Measurements from ENCODE around the gene DCD. TPM values are rescaled to one million over a fixed set of nuclear protein-coding genes. Genes with fewer than 3 reads are reported as not detected.

The DCD gene
- total RNA-seq, 1 donor from 2014 or later = not detected

DNA sequence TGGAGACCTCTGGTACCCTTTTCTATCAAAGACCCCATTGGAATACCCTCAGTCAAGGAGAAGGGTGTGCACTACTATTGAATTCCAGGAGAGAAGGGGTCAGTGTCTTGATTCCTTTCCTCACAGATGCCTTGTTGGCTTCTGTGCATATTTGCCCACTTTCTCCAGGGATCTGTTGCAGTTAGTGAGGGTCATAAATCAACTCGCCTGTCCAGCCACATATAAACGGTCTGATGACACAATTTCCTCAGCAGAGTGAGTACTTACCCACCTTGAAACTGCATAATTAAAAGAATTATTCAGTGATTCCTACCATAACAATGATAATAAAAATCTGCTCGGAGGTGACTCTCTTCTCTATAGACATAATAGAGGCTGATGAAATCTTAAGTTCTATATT, 13.9 kb upstream of the DCD start:
- Histone ChIP-seq H3K36me3 (ENCODE audit: insufficient read depth, low read length) (no peaks in the 10 kb centered on the region), H2AFZ (ENCODE audit: low read depth, low read length) (no peak overlapping the region), H3K4me1 (ENCODE audit: insufficient read depth, low read length) (no peaks in the 10 kb centered on the region), H3K4me2 (ENCODE audit: low read length) (no peak overlapping the region), H4K20me1 (ENCODE audit: insufficient read depth, low read length) (no peaks in the 10 kb centered on the region), H3K4me3 (ENCODE audit: insufficient read depth, low read depth, low read length) (no peak overlapping the region), H3K27ac (ENCODE audit: low read depth, low read length) (no peak overlapping the region), H3K9me3 (ENCODE audit: insufficient read depth, low read depth, low read length) (no peaks in the 10 kb centered on the region), H3K79me2 (ENCODE audit: insufficient read depth, low read length) (no peaks in the 10 kb centered on the region), H3K27me3 (ENCODE audit: insufficient read depth, low read length) (no peaks in the 10 kb centered on the region), H3K9ac (ENCODE audit: low read length) (no peak overlapping the region)
- no peak overlapping the region for H3K27ac Mint-ChIP-seq (ENCODE audit: unreplicated experiment)
- H3K9me3 Mint-ChIP-seq (ENCODE audit: unreplicated experiment) = no peaks in the 10 kb centered on the region
- TF ChIP-seq, protein P1, sequence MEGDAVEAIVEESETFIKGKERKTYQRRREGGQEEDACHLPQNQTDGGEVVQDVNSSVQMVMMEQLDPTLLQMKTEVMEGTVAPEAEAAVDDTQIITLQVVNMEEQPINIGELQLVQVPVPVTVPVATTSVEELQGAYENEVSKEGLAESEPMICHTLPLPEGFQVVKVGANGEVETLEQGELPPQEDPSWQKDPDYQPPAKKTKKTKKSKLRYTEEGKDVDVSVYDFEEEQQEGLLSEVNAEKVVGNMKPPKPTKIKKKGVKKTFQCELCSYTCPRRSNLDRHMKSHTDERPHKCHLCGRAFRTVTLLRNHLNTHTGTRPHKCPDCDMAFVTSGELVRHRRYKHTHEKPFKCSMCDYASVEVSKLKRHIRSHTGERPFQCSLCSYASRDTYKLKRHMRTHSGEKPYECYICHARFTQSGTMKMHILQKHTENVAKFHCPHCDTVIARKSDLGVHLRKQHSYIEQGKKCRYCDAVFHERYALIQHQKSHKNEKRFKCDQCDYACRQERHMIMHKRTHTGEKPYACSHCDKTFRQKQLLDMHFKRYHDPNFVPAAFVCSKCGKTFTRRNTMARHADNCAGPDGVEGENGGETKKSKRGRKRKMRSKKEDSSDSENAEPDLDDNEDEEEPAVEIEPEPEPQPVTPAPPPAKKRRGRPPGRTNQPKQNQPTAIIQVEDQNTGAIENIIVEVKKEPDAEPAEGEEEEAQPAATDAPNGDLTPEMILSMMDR (IDR thresholded peaks at IDR 0.05; ENCODE audit: insufficient read depth, low read depth, low read length) = no peak
- TF ChIP-seq EZH2 (IDR thresholded peaks at IDR 0.05; ENCODE audit: insufficient read depth, low read length) = no peak
- H3K4me1 Mint-ChIP-seq (ENCODE audit: low read depth, unreplicated experiment) = no peaks in the 10 kb centered on the region
- DNase-seq (ENCODE audit: low read depth) (no peak), FAIRE-seq (no peak)
- no peak overlapping the region for H3K4me3 Mint-ChIP-seq (ENCODE audit: unreplicated experiment)
- no peaks in the 10 kb centered on the region for H3K36me3 Mint-ChIP-seq (ENCODE audit: low read depth, unreplicated experiment)
- peaks cover 9% of the 10 kb centered on the region for H3K27me3 Mint-ChIP-seq (ENCODE audit: low read depth, unreplicated experiment)

DNA sequence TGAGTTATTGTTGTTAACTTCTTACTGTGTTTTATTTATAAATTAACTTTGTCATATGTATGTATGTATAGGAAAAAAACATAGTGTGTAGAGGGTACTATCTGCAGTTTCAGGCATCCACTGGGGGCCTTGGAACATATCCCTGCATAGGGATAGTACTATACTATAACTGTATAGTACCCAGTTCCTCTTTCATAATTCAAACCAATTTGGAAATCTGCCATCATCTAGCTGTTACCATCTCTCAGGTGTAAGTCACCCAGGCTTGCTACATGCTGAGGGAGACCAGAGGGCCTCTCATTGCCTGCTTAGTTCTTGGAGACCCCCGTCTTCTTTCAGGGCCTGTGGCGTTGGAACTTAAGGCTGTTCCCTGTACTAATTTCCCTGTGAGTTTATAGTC, 12.9 kb upstream of the DCD start:
- Histone ChIP-seq H3K9me3 (ENCODE audit: insufficient read depth, low read depth, low read length) (no peaks in the 10 kb centered on the region), H3K4me3 (ENCODE audit: insufficient read depth, low read depth, low read length) (no peak overlapping the region), H3K27ac (ENCODE audit: low read depth, low read length) (no peak overlapping the region), H3K36me3 (ENCODE audit: insufficient read depth, low read length) (no peaks in the 10 kb centered on the region), H3K4me2 (ENCODE audit: low read length) (no peak overlapping the region), H3K9ac (ENCODE audit: low read length) (no peak overlapping the region), H3K79me2 (ENCODE audit: insufficient read depth, low read length) (no peaks in the 10 kb centered on the region), H3K4me1 (ENCODE audit: insufficient read depth, low read length) (no peaks in the 10 kb centered on the region), H3K27me3 (ENCODE audit: insufficient read depth, low read length) (no peaks in the 10 kb centered on the region), H2AFZ (ENCODE audit: low read depth, low read length) (no peak overlapping the region), H4K20me1 (ENCODE audit: insufficient read depth, low read length) (no peaks in the 10 kb centered on the region)
- H3K4me3 Mint-ChIP-seq (ENCODE audit: unreplicated experiment) = no peak overlapping the region
- DNase-seq (ENCODE audit: low read depth) (no peak), FAIRE-seq (no peak)
- TF ChIP-seq, protein P1 (IDR thresholded peaks at IDR 0.05; ENCODE audit: insufficient read depth, low read depth, low read length) = no peak
- TF ChIP-seq EZH2 (IDR thresholded peaks at IDR 0.05; ENCODE audit: insufficient read depth, low read length) = no peak
- H3K4me1 Mint-ChIP-seq (ENCODE audit: low read depth, unreplicated experiment) = no peaks in the 10 kb centered on the region
- peaks cover 12% of the 10 kb centered on the region for H3K27me3 Mint-ChIP-seq (ENCODE audit: low read depth, unreplicated experiment)
- no peaks in the 10 kb centered on the region for H3K36me3 Mint-ChIP-seq (ENCODE audit: low read depth, unreplicated experiment)
- H3K27ac Mint-ChIP-seq (ENCODE audit: unreplicated experiment) = no peak overlapping the region
- no peaks in the 10 kb centered on the region for H3K9me3 Mint-ChIP-seq (ENCODE audit: unreplicated experiment)

DNA sequence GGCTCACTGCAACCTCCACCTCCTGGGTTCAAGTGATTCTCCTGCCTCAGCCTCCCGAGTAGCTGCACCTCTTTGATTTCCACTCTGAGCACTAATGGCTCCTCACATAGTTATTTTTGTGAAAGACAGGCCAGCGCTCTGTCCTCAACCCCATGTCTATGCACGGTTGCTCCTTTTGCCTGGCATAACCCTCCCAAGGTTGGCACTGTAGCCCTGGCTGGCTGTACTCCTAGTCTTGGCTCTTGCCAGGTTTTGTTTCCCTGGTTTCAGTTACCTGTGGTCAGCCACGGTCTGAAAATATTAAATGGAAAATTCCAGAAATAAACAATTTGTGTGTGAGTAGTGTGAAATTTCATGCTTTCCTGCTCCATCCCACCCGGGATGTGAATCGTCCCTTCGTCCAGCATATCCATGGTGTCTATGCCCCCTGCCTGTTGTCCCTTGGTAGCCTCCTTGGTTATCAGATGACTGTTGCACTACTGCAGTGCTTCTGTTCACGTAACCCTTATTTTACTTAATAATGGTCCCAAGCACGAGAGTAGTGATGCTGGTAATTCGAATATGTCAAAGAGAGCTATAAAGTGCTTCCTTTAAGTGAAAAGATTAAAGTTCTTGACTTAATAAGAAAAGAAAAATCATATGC, 12.3 kb upstream of the DCD start:
- Histone ChIP-seq H3K4me3 (ENCODE audit: insufficient read depth, low read depth, low read length) (no peak overlapping the region), H3K9ac (ENCODE audit: low read length) (no peak overlapping the region), H3K36me3 (ENCODE audit: insufficient read depth, low read length) (no peaks in the 10 kb centered on the region), H2AFZ (ENCODE audit: low read depth, low read length) (no peak overlapping the region), H3K27me3 (ENCODE audit: insufficient read depth, low read length) (no peaks in the 10 kb centered on the region), H4K20me1 (ENCODE audit: insufficient read depth, low read length) (no peaks in the 10 kb centered on the region), H3K9me3 (ENCODE audit: insufficient read depth, low read depth, low read length) (no peaks in the 10 kb centered on the region), H3K4me2 (ENCODE audit: low read length) (no peak overlapping the region), H3K79me2 (ENCODE audit: insufficient read depth, low read length) (no peaks in the 10 kb centered on the region), H3K4me1 (ENCODE audit: insufficient read depth, low read length) (no peaks in the 10 kb centered on the region), H3K27ac (ENCODE audit: low read depth, low read length) (no peak overlapping the region)
- DNase-seq (ENCODE audit: low read depth) (no peak), FAIRE-seq (no peak)
- Mint-ChIP-seq H3K4me1 (ENCODE audit: low read depth, unreplicated experiment) (no peaks in the 10 kb centered on the region), H3K36me3 (ENCODE audit: low read depth, unreplicated experiment) (no peaks in the 10 kb centered on the region), H3K4me3 (ENCODE audit: unreplicated experiment) (no peak overlapping the region), H3K27ac (ENCODE audit: unreplicated experiment) (no peak overlapping the region), H3K9me3 (ENCODE audit: unreplicated experiment) (no peaks in the 10 kb centered on the region), H3K27me3 (ENCODE audit: low read depth, unreplicated experiment) (peaks cover 13% of the 10 kb centered on the region)
- TF ChIP-seq EZH2 (IDR thresholded peaks at IDR 0.05; ENCODE audit: insufficient read depth, low read length) = no peak
- TF ChIP-seq, protein P1 (IDR thresholded peaks at IDR 0.05; ENCODE audit: insufficient read depth, low read depth, low read length) = no peak

All from astrocyte (in vitro differentiated cells and primary cell).